ENCODE measurements around the gene RBPJ.

The RBPJ gene

GRCh38 chr4:26441102-26441501 is 120.3 kb downstream of the RBPJ start:
- DNase-seq (ENCODE audit: low read depth): peak; percentile 72
- no peak overlapping the region for H3K4me3 ChIP-seq (ENCODE audit: low read depth, low read length)
- no peak for TF ChIP-seq CTCF (conservative IDR thresholded peaks at IDR 0.05; ENCODE audit: low read depth, low read length)

DNA sequence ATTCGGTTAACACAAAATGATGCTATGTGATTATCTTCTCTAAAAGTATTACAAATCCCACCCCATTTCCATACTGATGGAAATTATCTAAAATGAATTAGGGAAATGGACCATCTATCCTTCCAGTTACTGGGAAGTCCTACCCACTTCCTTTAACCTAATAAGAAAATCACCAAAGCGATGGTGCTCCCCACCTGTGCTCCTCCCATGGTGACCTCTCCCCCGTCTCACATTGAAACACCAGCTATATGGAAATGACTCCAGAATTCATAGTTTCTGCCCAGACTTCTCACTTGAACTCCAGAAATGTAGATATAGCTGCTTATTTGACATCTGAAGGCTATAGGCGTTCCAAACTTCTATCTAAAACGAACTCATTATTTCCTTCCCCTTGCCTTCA is 121.0 kb downstream of the RBPJ start:
- no peak for TF ChIP-seq CTCF (conservative IDR thresholded peaks at IDR 0.05; ENCODE audit: low read depth, low read length)
- DNase-seq (ENCODE audit: low read depth): no peak
- H3K4me3 ChIP-seq (ENCODE audit: low read depth, low read length): no peak overlapping the region

- no peak overlapping the region for H3K4me3 ChIP-seq (ENCODE audit: low read depth, low read length)
- TF ChIP-seq CTCF (conservative IDR thresholded peaks at IDR 0.05; ENCODE audit: low read depth, low read length): no peak
- no peak for DNase-seq (ENCODE audit: low read depth)
Measured at GRCh38 chr4:26447378-26447777, 126.6 kb downstream of the RBPJ start.

DNA sequence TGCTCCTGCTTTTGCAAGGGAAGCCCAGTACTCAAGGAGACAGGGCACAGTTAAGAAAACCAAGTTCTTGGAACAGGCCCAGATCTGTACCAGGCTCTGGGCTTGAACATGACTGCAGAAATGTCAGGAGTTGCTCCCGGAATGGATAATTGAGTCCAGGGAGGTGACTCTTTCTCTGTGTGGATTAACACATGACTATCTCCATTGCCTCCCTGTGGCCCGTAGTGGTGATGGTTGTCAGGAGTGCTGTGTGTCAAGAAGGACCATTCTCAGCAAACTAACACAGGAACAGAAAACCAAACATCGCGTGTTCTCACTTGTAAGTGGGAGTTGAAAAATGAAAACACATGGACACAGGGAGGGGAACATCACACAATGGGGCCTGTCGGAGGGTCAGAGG is 129.6 kb downstream of the RBPJ start:
- H3K4me3 ChIP-seq (ENCODE audit: low read depth, low read length): no peak overlapping the region
- no peak for DNase-seq (ENCODE audit: low read depth)
- TF ChIP-seq CTCF (conservative IDR thresholded peaks at IDR 0.05; ENCODE audit: low read depth, low read length): no peak

DNA sequence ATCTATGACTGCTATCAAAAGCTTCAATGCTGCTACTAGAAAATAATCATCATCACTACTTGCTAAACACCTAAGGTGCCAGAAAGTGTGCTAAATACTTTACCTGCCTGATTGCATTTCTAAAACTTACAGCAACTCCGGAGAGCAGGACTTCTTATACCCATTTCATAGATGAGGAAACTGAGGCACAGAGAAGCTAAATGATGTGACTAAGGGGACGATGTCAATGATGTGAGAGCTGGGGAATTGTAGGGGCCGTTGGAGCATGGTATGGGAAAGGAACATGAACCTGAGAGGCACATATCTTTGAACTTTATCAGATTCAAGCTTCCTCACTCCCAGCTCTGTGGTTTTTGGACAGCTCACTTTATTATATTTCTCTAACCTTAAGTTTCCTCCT is 130.8 kb downstream of the RBPJ start:
- DNase-seq (ENCODE audit: low read depth): no peak
- TF ChIP-seq CTCF (conservative IDR thresholded peaks at IDR 0.05; ENCODE audit: low read depth, low read length): no peak
- no peak overlapping the region for H3K4me3 ChIP-seq (ENCODE audit: low read depth, low read length)

- no peak for TF ChIP-seq CTCF (conservative IDR thresholded peaks at IDR 0.05; ENCODE audit: low read depth, low read length)
- H3K4me3 ChIP-seq (ENCODE audit: low read depth, low read length): no peak overlapping the region
- DNase-seq (ENCODE audit: low read depth): no peak
Measured at GRCh38 chr4:26452565-26453531, 132.0 kb downstream of the RBPJ start.

DNA sequence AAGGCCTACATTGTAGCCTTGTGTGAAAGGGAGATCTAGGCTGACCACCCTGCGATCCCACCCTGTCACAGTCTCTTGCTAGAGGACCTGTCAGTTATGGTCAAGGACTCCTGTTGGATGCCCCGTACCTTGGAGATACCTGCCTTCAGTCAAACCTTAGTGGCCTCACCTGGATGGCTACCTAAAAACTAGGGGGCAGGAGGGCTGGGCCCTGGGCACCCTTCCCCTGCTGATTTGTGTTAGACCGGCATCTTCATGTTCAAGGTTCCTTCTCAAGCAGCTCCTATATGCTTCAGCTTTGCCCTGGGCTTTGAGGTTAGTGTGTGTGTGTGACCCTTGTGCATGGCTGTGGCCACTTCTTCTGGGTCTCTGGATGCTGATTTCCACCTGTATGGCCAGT is 134.1 kb downstream of the RBPJ start:
- no peak for TF ChIP-seq CTCF (conservative IDR thresholded peaks at IDR 0.05; ENCODE audit: low read depth, low read length)
- no peak for DNase-seq (ENCODE audit: low read depth)
- no peak overlapping the region for H3K4me3 ChIP-seq (ENCODE audit: low read depth, low read length)
